Chondrocyte (in vitro differentiated cells): ENCODE results near the gene SHISA4. TPM values are rescaled to one million over a fixed set of nuclear protein-coding genes. Genes with fewer than 3 reads are reported as not detected.
"Not testable (repeated sequence)": the region's sequence is repeated elsewhere in the genome, so short reads cannot be mapped to it uniquely, and the experiment has no call there.

Experiments
- DNase-seq: peaks from one replicate; pipeline ENCODE4 v3.0.0; 2021; ENCODE audit warnings: mixed read lengths, low spot score
- H3K27ac Mint-ChIP-seq: one replicate; pipeline ENCODE4 v1.8.0; 2021; ENCODE audit warnings: mild to moderate bottlenecking, moderate library complexity, mixed read lengths; ENCODE audit not compliant: unreplicated experiment
- H3K27me3 Mint-ChIP-seq: 2 replicates; pipeline ENCODE4 v1.8.0; 2021; ENCODE audit warnings: low read depth, mixed read lengths
- H3K36me3 Mint-ChIP-seq: 2 replicates; pipeline ENCODE4 v1.8.0; 2021; ENCODE audit warnings: low read depth, mixed read lengths
- H3K4me1 Mint-ChIP-seq: 2 replicates; pipeline ENCODE4 v1.8.0; 2021; ENCODE audit warnings: low read depth, mild to moderate bottlenecking, mixed read lengths
- H3K4me3 Mint-ChIP-seq: one replicate; pipeline ENCODE4 v1.8.0; 2021; ENCODE audit warnings: mild to moderate bottlenecking, moderate library complexity, mixed read lengths; ENCODE audit not compliant: unreplicated experiment
- H3K9me3 Mint-ChIP-seq: 2 replicates; pipeline ENCODE4 v1.8.0; 2021; ENCODE audit warnings: low read depth, mixed read lengths
- long read RNA-seq: library from polyadenylated mRNA; stranded (forward); transcript quantifications from one replicate; pipeline ENCODE4 v2.0.0, GENCODE V29; 2021
- total RNA-seq: library from RNA; stranded (reverse); gene quantifications from 3 replicates; pipeline ENCODE4 v1.2.1, GENCODE V29; 2021
- TF ChIP-seq, protein P1 (sequence below): fragments of 200-600 bp; sonication (generic); IDR thresholded peaks from 2 replicates; pipeline ENCODE4 v1.5.0; 2021; ENCODE audit warnings: antibody characterized with exemption, mild to moderate bottlenecking, moderate library complexity

SHISA4 gene
- 29.7 to 39.1 TPM (median 37.7 TPM) in 3 replicates for total RNA-seq
- long read RNA-seq, transcript SHISA4-201 (5 exons, 1,341 nt): major isoform, 52 of 90 reads
- long read RNA-seq, transcript SHISA4-202 (5 exons, 914 nt): minor isoform, 6 of 90 reads
- long read RNA-seq, partial matches to known transcripts: 27 of 90 reads
- long read RNA-seq, other reads (novel, unspliced or antisense): 5 of 90 reads

- H3K4me3 Mint-ChIP-seq: peak within 1 kb of the TSS; percentile 73
- no peaks in the 10 kb centered on the region for H3K27me3 Mint-ChIP-seq
- H3K9me3 Mint-ChIP-seq: no peaks in the 10 kb centered on the region
- H3K36me3 Mint-ChIP-seq: no peaks in the 10 kb centered on the region
- TF ChIP-seq, protein P1, sequence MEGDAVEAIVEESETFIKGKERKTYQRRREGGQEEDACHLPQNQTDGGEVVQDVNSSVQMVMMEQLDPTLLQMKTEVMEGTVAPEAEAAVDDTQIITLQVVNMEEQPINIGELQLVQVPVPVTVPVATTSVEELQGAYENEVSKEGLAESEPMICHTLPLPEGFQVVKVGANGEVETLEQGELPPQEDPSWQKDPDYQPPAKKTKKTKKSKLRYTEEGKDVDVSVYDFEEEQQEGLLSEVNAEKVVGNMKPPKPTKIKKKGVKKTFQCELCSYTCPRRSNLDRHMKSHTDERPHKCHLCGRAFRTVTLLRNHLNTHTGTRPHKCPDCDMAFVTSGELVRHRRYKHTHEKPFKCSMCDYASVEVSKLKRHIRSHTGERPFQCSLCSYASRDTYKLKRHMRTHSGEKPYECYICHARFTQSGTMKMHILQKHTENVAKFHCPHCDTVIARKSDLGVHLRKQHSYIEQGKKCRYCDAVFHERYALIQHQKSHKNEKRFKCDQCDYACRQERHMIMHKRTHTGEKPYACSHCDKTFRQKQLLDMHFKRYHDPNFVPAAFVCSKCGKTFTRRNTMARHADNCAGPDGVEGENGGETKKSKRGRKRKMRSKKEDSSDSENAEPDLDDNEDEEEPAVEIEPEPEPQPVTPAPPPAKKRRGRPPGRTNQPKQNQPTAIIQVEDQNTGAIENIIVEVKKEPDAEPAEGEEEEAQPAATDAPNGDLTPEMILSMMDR: no peak
- peak within 1 kb of the TSS; percentile 86 for H3K27ac Mint-ChIP-seq
- no peak for DNase-seq
- peaks cover 55% of the 10 kb centered on the region for H3K4me1 Mint-ChIP-seq
Observed at GRCh38 chr1:201888282-201889089, at the start of gene SHISA4. TSS of gene SHISA4 (plus strand) at chr1:201888898. CDS start at chr1:201888995, 97 bp downstream.

GRCh38 chr1:201839089-201839488 lies 49.6 kb upstream of the SHISA4 start:
- not testable (repeated sequence) for H3K4me3 Mint-ChIP-seq, H3K36me3 Mint-ChIP-seq, DNase-seq, H3K27me3 Mint-ChIP-seq, H3K27ac Mint-ChIP-seq, H3K9me3 Mint-ChIP-seq
- peaks cover 29% of the 10 kb centered on the region for H3K4me1 Mint-ChIP-seq

- DNase-seq: no peak
Observed at GRCh38 chr1:201840055-201840454, 48.6 kb upstream of the SHISA4 start.

GRCh38 chr1:201840490-201840889 lies 48.2 kb upstream of the SHISA4 start:
- no peak overlapping the region for H3K4me3 Mint-ChIP-seq
- no peaks in the 10 kb centered on the region for H3K27me3 Mint-ChIP-seq
- peaks cover 22% of the 10 kb centered on the region for H3K4me1 Mint-ChIP-seq
- TF ChIP-seq, protein P1: no peak
- no peaks in the 10 kb centered on the region for H3K36me3 Mint-ChIP-seq
- H3K27ac Mint-ChIP-seq: no peak overlapping the region
- no peak for DNase-seq
- no peaks in the 10 kb centered on the region for H3K9me3 Mint-ChIP-seq

More at GRCh38 chr1:201840055-201840454, 48.6 kb upstream of the SHISA4 start:
- H3K36me3 Mint-ChIP-seq: no peaks in the 10 kb centered on the region
- no peaks in the 10 kb centered on the region for H3K9me3 Mint-ChIP-seq
- TF ChIP-seq, protein P1: no peak
- no peak overlapping the region for H3K27ac Mint-ChIP-seq
- H3K4me1 Mint-ChIP-seq: peaks cover 22% of the 10 kb centered on the region
- no peaks in the 10 kb centered on the region for H3K27me3 Mint-ChIP-seq
- H3K4me3 Mint-ChIP-seq: no peak overlapping the region

DNA sequence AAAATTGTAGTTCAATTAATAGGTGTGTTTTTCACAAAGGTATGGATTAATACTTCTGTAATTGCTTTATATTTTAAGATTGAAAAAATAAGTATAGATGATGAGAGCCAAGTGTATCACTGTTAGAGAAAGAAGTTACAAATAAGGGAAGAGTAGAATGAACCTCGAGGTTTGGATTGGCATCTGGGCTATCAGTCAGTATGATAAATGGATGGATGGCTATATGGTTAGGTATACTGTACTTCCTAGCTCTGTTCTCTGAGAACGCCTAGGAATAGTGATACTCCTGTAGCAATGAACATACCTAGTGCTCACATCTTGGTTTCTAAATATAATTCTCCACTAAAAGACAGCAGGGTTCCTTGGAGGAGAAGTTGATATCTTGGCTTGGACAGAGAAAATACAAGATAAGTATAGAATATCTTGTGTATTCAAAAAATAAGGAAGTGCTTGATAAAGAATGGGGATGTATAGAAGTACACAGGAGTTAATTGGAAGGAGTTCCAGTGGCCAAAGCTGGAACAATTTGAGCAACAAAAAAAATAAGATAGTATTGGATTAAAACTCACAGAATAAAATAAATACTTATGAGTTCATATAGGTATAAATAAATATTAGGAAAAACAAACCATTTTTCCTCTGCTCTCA lies 47.3 kb upstream of the SHISA4 start:
- TF ChIP-seq, protein P1: no peak
- DNase-seq: no peak
- no peaks in the 10 kb centered on the region for H3K27me3 Mint-ChIP-seq
- peaks cover 27% of the 10 kb centered on the region for H3K4me1 Mint-ChIP-seq
- H3K36me3 Mint-ChIP-seq: no peaks in the 10 kb centered on the region
- no peaks in the 10 kb centered on the region for H3K9me3 Mint-ChIP-seq
- H3K27ac Mint-ChIP-seq: no peak overlapping the region
- no peak overlapping the region for H3K4me3 Mint-ChIP-seq
